ENCODE data around the gene MIP. TPM values are rescaled to one million over a fixed set of nuclear protein-coding genes. Genes with fewer than 3 reads are reported as not detected.
A peak's percentile ranks its signal among the peaks of the same experiment; 100 is the strongest.

MIP gene
- total and polyA plus RNA-seq, 2 donors (not counting 1 experiment from before 2014, with no cell fraction given) = not detected

- no peak for TF ChIP-seq CTCF (conservative IDR thresholded peaks at IDR 0.05 in 1 of 2, IDR thresholded peaks at IDR 0.05 in 1 of 2; ENCODE audit: low read depth in 1 of 2, low read length in 2 of 2)
- no peak for TF ChIP-seq EZH2 (IDR thresholded peaks at IDR 0.05; ENCODE audit: low read length, missing control alignments)
Observed at GRCh38 chr12:56490360-56490759, 35.9 kb upstream of the MIP start.

GRCh38 chr12:56488041-56488955, 33.8 kb upstream of the MIP start, which contains the start of gene GLS2:
TSS of gene GLS2 (minus strand) at chr12:56488161. CDS start at chr12:56488118, 43 bp downstream.
- Histone ChIP-seq H3K9ac (ENCODE audit: insufficient read depth, low read length) (no peak within 1 kb of the TSS), H3K27me3 (ENCODE audit: control insufficient read depth, insufficient read depth, low read length) (peaks cover 41% of the 10 kb centered on the region), H4K20me1 (ENCODE audit: control insufficient read depth, extremely low read depth, insufficient read depth, low read length) (no peaks in the 10 kb centered on the region), H3K4me2 (ENCODE audit: extremely low read depth, insufficient read depth, low read length) (peak within 1 kb of the TSS; percentile 82), H3K36me3 (ENCODE audit: control insufficient read depth, insufficient read depth, low read length) (no peaks in the 10 kb centered on the region), H3K27ac (ENCODE audit: insufficient read depth, low read length) (no peak within 1 kb of the TSS), H3K4me1 (ENCODE audit: control insufficient read depth, extremely low read depth, insufficient read depth, low read length) (peaks cover 4% of the 10 kb centered on the region), H3K4me3 (replicated peaks in 1 of 4; ENCODE audit: control extremely low read depth in 1 of 4, insufficient read depth in 1 of 4, low read depth in 3 of 4, low read length in 4 of 4) (peak within 1 kb of the TSS; percentile 30 to 56 (median 41)), H2AFZ (ENCODE audit: low read length) (peak within 1 kb of the TSS; percentile 65), H3K79me2 (ENCODE audit: control insufficient read depth, insufficient read depth, low read length) (no peaks in the 10 kb centered on the region), H3K9me3 (ENCODE audit: control insufficient read depth, insufficient read depth, low read depth, low read length) (no peaks in the 10 kb centered on the region)
- peak; percentile 69 to 73 for DNase-seq (ENCODE audit: low read depth in 2 of 2)
- no peak for TF ChIP-seq CTCF (conservative IDR thresholded peaks at IDR 0.05 in 1 of 2, IDR thresholded peaks at IDR 0.05 in 1 of 2; ENCODE audit: low read depth in 1 of 2, low read length in 2 of 2)
- TF ChIP-seq EZH2 (IDR thresholded peaks at IDR 0.05; ENCODE audit: low read length, missing control alignments) = no peak

More at GRCh38 chr12:56490360-56490759, 35.9 kb upstream of the MIP start:
- Histone ChIP-seq H3K4me2 (ENCODE audit: extremely low read depth, insufficient read depth, low read length) (no peak overlapping the region), H3K27me3 (ENCODE audit: control insufficient read depth, insufficient read depth, low read length) (peaks cover 41% of the 10 kb centered on the region), H3K9me3 (ENCODE audit: control insufficient read depth, insufficient read depth, low read depth, low read length) (no peaks in the 10 kb centered on the region), H3K4me3 (replicated peaks in 1 of 4; ENCODE audit: control extremely low read depth in 1 of 4, insufficient read depth in 1 of 4, low read depth in 3 of 4, low read length in 4 of 4) (no peak overlapping the region), H2AFZ (ENCODE audit: low read length) (no peak overlapping the region), H3K79me2 (ENCODE audit: control insufficient read depth, insufficient read depth, low read length) (no peaks in the 10 kb centered on the region), H3K27ac (ENCODE audit: insufficient read depth, low read length) (no peak overlapping the region), H4K20me1 (ENCODE audit: control insufficient read depth, extremely low read depth, insufficient read depth, low read length) (no peaks in the 10 kb centered on the region), H3K9ac (ENCODE audit: insufficient read depth, low read length) (no peak overlapping the region), H3K4me1 (ENCODE audit: control insufficient read depth, extremely low read depth, insufficient read depth, low read length) (peaks cover 4% of the 10 kb centered on the region), H3K36me3 (ENCODE audit: control insufficient read depth, insufficient read depth, low read length) (no peaks in the 10 kb centered on the region)
- no peak for DNase-seq (ENCODE audit: low read depth in 2 of 2)

- no peaks in the 10 kb centered on the region for H3K9me3 ChIP-seq (ENCODE audit: control insufficient read depth, insufficient read depth, low read depth, low read length)
- H3K27ac ChIP-seq (ENCODE audit: insufficient read depth, low read length) = no peak overlapping the region
- H3K9ac ChIP-seq (ENCODE audit: insufficient read depth, low read length) = no peak overlapping the region
- peak overlapping the region; percentile 53 for H2AFZ ChIP-seq (ENCODE audit: low read length)
- no peak for TF ChIP-seq CTCF (conservative IDR thresholded peaks at IDR 0.05 in 1 of 2, IDR thresholded peaks at IDR 0.05 in 1 of 2; ENCODE audit: low read depth in 1 of 2, low read length in 2 of 2)
- peak; percentile 74 for TF ChIP-seq EZH2 (IDR thresholded peaks at IDR 0.05; ENCODE audit: low read length, missing control alignments)
- no peaks in the 10 kb centered on the region for H4K20me1 ChIP-seq (ENCODE audit: control insufficient read depth, extremely low read depth, insufficient read depth, low read length)
- peak in 1 of 2 donors; percentile 6 for DNase-seq (ENCODE audit: low read depth in 2 of 2)
- H3K79me2 ChIP-seq (ENCODE audit: control insufficient read depth, insufficient read depth, low read length) = no peaks in the 10 kb centered on the region
- peak overlapping the region; percentile 82 for H3K4me2 ChIP-seq (ENCODE audit: extremely low read depth, insufficient read depth, low read length)
- H3K4me3 ChIP-seq (replicated peaks in 1 of 4; ENCODE audit: control extremely low read depth in 1 of 4, insufficient read depth in 1 of 4, low read depth in 3 of 4, low read length in 4 of 4) = peak overlapping the region; percentile 30 to 56 (median 41)
- H3K27me3 ChIP-seq (ENCODE audit: control insufficient read depth, insufficient read depth, low read length) = peaks cover 41% of the 10 kb centered on the region
- H3K36me3 ChIP-seq (ENCODE audit: control insufficient read depth, insufficient read depth, low read length) = no peaks in the 10 kb centered on the region
- H3K4me1 ChIP-seq (ENCODE audit: control insufficient read depth, extremely low read depth, insufficient read depth, low read length) = peaks cover 4% of the 10 kb centered on the region
Observed at GRCh38 chr12:56487448-56488040, 33.1 kb upstream of the MIP start.
